Measurements from ENCODE around the gene RAB27B.

RAB27B gene

GRCh38 chr18:54787616-54788015 lies 40.7 kb upstream of the RAB27B start:
- DNase-seq (ENCODE audit: low read depth), result peak; percentile 80
- H3K4me3 ChIP-seq (ENCODE audit: control insufficient read depth, low read depth, low read length), result no peak overlapping the region
- no peak for TF ChIP-seq CTCF (IDR thresholded peaks at IDR 0.05; ENCODE audit: control insufficient read depth, insufficient read depth, low read depth, low read length, missing control alignments)

- no peak for DNase-seq (ENCODE audit: low read depth)
- H3K4me3 ChIP-seq (ENCODE audit: control insufficient read depth, low read depth, low read length), result no peak overlapping the region
- TF ChIP-seq CTCF (IDR thresholded peaks at IDR 0.05; ENCODE audit: control insufficient read depth, insufficient read depth, low read depth, low read length, missing control alignments), result no peak
Measured at GRCh38 chr18:54790109-54790508, 38.2 kb upstream of the RAB27B start.

DNA sequence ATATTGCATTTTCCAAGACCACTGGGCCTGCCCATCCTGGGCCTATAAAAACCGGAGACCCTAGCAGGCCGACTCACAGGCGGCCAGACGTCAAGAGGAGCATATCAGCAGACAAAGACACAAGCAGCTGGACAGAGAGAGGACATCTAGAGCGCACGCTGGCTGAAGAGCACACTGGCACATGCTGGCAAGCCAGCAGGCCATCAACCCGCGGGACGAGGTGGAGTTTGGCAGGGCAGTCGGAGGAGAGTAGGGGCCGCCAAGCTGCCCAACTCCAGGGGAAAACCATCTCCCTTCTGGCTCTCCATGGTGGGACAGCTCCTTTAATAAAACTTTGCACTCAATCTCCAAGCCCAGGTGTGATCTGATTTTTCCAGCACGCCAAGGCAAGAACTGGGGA lies 36.6 kb upstream of the RAB27B start:
- DNase-seq (ENCODE audit: low read depth), result no peak
- H3K4me3 ChIP-seq (ENCODE audit: control insufficient read depth, low read depth, low read length), result no peak overlapping the region
- no peak for TF ChIP-seq CTCF (IDR thresholded peaks at IDR 0.05; ENCODE audit: control insufficient read depth, insufficient read depth, low read depth, low read length, missing control alignments)

GRCh38 chr18:54792079-54792478 lies 36.2 kb upstream of the RAB27B start:
- no peak overlapping the region for H3K4me3 ChIP-seq (ENCODE audit: control insufficient read depth, low read depth, low read length)
- DNase-seq (ENCODE audit: low read depth), result no peak
- no peak for TF ChIP-seq CTCF (IDR thresholded peaks at IDR 0.05; ENCODE audit: control insufficient read depth, insufficient read depth, low read depth, low read length, missing control alignments)

GRCh38 chr18:54794823-54795222 lies 33.5 kb upstream of the RAB27B start:
- no peak for DNase-seq (ENCODE audit: low read depth)
- no peak overlapping the region for H3K4me3 ChIP-seq (ENCODE audit: control insufficient read depth, low read depth, low read length)
- TF ChIP-seq CTCF (IDR thresholded peaks at IDR 0.05; ENCODE audit: control insufficient read depth, insufficient read depth, low read depth, low read length, missing control alignments), result no peak

- TF ChIP-seq CTCF (IDR thresholded peaks at IDR 0.05; ENCODE audit: control insufficient read depth, insufficient read depth, low read depth, low read length, missing control alignments), result no peak
- H3K4me3 ChIP-seq (ENCODE audit: control insufficient read depth, low read depth, low read length), result no peak overlapping the region
- DNase-seq (ENCODE audit: low read depth), result no peak
Measured at GRCh38 chr18:54798186-54798585, 30.1 kb upstream of the RAB27B start.

DNA sequence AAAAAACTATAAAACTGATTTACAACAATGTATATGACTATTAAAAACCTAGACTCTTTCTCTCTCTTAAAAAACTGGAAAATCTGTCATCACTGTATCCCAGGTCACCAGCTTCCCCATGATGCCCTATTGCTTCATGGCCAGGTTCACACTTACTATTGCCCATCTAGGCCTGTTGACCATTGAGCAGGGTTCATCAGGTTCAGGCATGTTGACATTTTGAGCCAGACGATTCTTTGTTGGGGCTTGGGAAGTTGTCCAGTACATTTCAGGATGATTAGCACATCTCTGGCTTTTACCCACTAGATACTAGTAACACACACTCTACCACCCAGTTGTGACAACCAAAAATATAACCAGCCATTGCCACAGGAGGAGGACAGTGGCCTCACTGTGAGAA lies 26.9 kb upstream of the RAB27B start:
- TF ChIP-seq CTCF (IDR thresholded peaks at IDR 0.05; ENCODE audit: control insufficient read depth, insufficient read depth, low read depth, low read length, missing control alignments), result no peak
- DNase-seq (ENCODE audit: low read depth), result no peak
- H3K4me3 ChIP-seq (ENCODE audit: control insufficient read depth, low read depth, low read length), result no peak overlapping the region

Measured in AG09309 (cell line).